IMR-90 (cell line): Measurements from ENCODE around the gene COL8A1. TPM values are rescaled to one million over a fixed set of nuclear protein-coding genes. Genes with fewer than 3 reads are reported as not detected.

Experiments
- ATAC-seq: fragments of 200-7000 bp; cut with Tn5 transposase; 2 replicates; pipeline ENCODE4 v1.9.1; 2020; ENCODE audit warnings: low read depth, mild to moderate bottlenecking, moderate library complexity
- BruUV-seq: library from RNA; stranded (reverse); fragments of 400-500 nt; replicated peaks from 2 replicates; lab custom pipeline; 2021; lab: Mats Ljungman, UMichigan
- CTCF ChIA-PET: fragments of 300-600 bp; formaldehyde crosslinking; extraction: SDS; loops from one replicate; lab custom pipeline; 2021; ENCODE audit warnings: antibody characterized with exemption; lab: Yijun Ruan, JAX
- POLR2A ChIA-PET: fragments of 300-600 bp; sonication (Branson Sonifier 250); formaldehyde crosslinking; loops from one replicate; lab custom pipeline; 2022; ENCODE audit warnings: antibody characterized with exemption; ENCODE audit not compliant: unreplicated experiment; lab: Charles Lee
- DNase-seq: peaks from one replicate; pipeline ENCODE4 v3.0.0; 2013
- H2AFZ ChIP-seq: replicated peaks from 2 replicates; pipeline ENCODE3; 2013; ENCODE audit warnings: low read length, mild to moderate bottlenecking; ENCODE audit not compliant: poor library complexity
- H2AK5ac ChIP-seq: 2 replicates; pipeline ENCODE4 v1.6.1; 2013; ENCODE audit warnings: low read depth, low read length, inconsistent platforms
- H2AK9ac ChIP-seq: replicated peaks from 2 replicates; pipeline ENCODE3; 2013; ENCODE audit warnings: mild to moderate bottlenecking, low read depth, low read length, moderate library complexity; ENCODE audit not compliant: poor library complexity
- H2BK120ac ChIP-seq: 2 replicates; pipeline ENCODE4 v1.6.1; 2013; ENCODE audit warnings: low read depth, low read length, inconsistent platforms
- H2BK15ac ChIP-seq: 3 replicates; pipeline ENCODE4 v1.6.1; 2013; ENCODE audit warnings: low read depth, low read length, inconsistent platforms
- H2BK20ac ChIP-seq: 2 replicates; pipeline ENCODE4 v1.6.1; 2013; ENCODE audit warnings: low read depth, mild to moderate bottlenecking, inconsistent platforms, low read length, moderate library complexity
- H2BK5ac ChIP-seq: 2 replicates; pipeline ENCODE4 v1.6.1; 2013; ENCODE audit warnings: mild to moderate bottlenecking, low read depth, low read length, inconsistent platforms; ENCODE audit not compliant: poor library complexity, severe bottlenecking
- H3K14ac ChIP-seq: replicated peaks from 2 replicates; pipeline ENCODE4 v1.6.1; 2013; ENCODE audit warnings: low read depth, low read length, inconsistent platforms
- H3K18ac ChIP-seq: 2 replicates; pipeline ENCODE4 v1.6.1; 2013; ENCODE audit warnings: low read depth, low read length, control low read depth
- H3K23ac ChIP-seq: 2 replicates; pipeline ENCODE4 v1.6.1; 2013; ENCODE audit warnings: low read depth, low read length, inconsistent platforms
- H3K27ac ChIP-seq: 2 replicates; pipeline ENCODE4 v1.5.1; 2013; ENCODE audit warnings: mild to moderate bottlenecking, control low read depth, low read length; ENCODE audit not compliant: insufficient read depth
- H3K27me3 ChIP-seq: 2 replicates; pipeline ENCODE4 v1.6.1; 2013; ENCODE audit warnings: low read length; ENCODE audit not compliant: control insufficient read depth, insufficient read depth
- H3K36me3 ChIP-seq: 2 replicates; pipeline ENCODE4 v1.6.1; 2013; ENCODE audit warnings: low read length, mixed read lengths; ENCODE audit not compliant: control insufficient read depth, insufficient read depth
- H3K4ac ChIP-seq: 2 replicates; pipeline ENCODE4 v1.6.1; 2013; ENCODE audit warnings: low read depth, low read length, inconsistent platforms
- H3K4me1 ChIP-seq: 2 replicates; pipeline ENCODE4 v1.6.1; 2013; ENCODE audit warnings: low read length, mixed read lengths; ENCODE audit not compliant: control insufficient read depth, insufficient read depth
- H3K4me2 ChIP-seq: 2 replicates; pipeline ENCODE4 v1.6.1; 2013; ENCODE audit warnings: low read depth, mild to moderate bottlenecking, control low read depth, low read length, moderate library complexity
- H3K4me3 ChIP-seq: 2 replicates; pipeline ENCODE4 v1.5.1; 2013; ENCODE audit warnings: low read depth, mild to moderate bottlenecking, control low read depth, low read length, moderate library complexity; ENCODE audit not compliant: insufficient read depth
- H3K56ac ChIP-seq: 2 replicates; pipeline ENCODE4 v1.6.1; 2013; ENCODE audit warnings: low read length, inconsistent platforms; ENCODE audit not compliant: insufficient read depth; ENCODE audit errors: extremely low read depth
- H3K79me1 ChIP-seq, 2 experiments: 2 replicates each; pipeline ENCODE4 v1.6.1; 2013; ENCODE audit warnings: low read length in 2 of 2, inconsistent platforms in 1 of 2, low read depth in 1 of 2
- H3K9ac ChIP-seq: 2 replicates; pipeline ENCODE4 v1.6.1; 2013; ENCODE audit warnings: low read depth, low read length, control low read depth
- H3K9me1 ChIP-seq: 2 replicates; pipeline ENCODE4 v1.6.1; 2013; ENCODE audit warnings: low read length, inconsistent platforms; ENCODE audit not compliant: insufficient read depth
- H3K9me3 ChIP-seq: 2 replicates; pipeline ENCODE4 v1.6.1; 2013; ENCODE audit warnings: low read length; ENCODE audit not compliant: control insufficient read depth, insufficient read depth
- H4K20me1 ChIP-seq: 2 replicates; pipeline ENCODE4 v1.6.1; 2013; ENCODE audit warnings: low read length, inconsistent platforms; ENCODE audit not compliant: insufficient read depth
- H4K5ac ChIP-seq: 2 replicates; pipeline ENCODE4 v1.6.1; 2013; ENCODE audit warnings: mild to moderate bottlenecking, low read depth, low read length, control low read depth
- H4K8ac ChIP-seq, 2 experiments: 2 replicates each; pipeline ENCODE4 v1.6.1; 2013; ENCODE audit warnings: low read depth in 2 of 2, low read length in 2 of 2, control low read depth in 1 of 2, inconsistent platforms in 1 of 2
- H4K91ac ChIP-seq: 2 replicates; pipeline ENCODE4 v1.6.1; 2013; ENCODE audit warnings: low read depth, low read length, inconsistent platforms; ENCODE audit not compliant: insufficient read depth
- CHD1 ChIP-seq: IDR thresholded peaks from 2 replicates; pipeline ENCODE4 v1.6.1; 2012; ENCODE audit warnings: low read depth, low read length, improper control_type of control experiment
- FOS ChIP-seq: fragments of 150-350 bp; IDR thresholded peaks from 2 replicates; pipeline ENCODE4 v1.6.1; 2016; ENCODE audit warnings: low read depth, low read length
- MAZ ChIP-seq: IDR thresholded peaks from 2 replicates; pipeline ENCODE4 v1.6.1; 2012; ENCODE audit warnings: low read depth, mild to moderate bottlenecking, low read length, improper control_type of control experiment, moderate library complexity, borderline replicate concordance
- MXI1 ChIP-seq: IDR thresholded peaks from 2 replicates; pipeline ENCODE4 v1.6.1; 2012; ENCODE audit warnings: low read depth, mild to moderate bottlenecking, low read length, moderate library complexity, borderline replicate concordance
- SMC3 ChIP-seq: fragments of 150-350 bp; IDR thresholded peaks from 2 replicates; pipeline ENCODE4 v1.6.1; 2016; ENCODE audit warnings: low read depth, mild to moderate bottlenecking, antibody characterized with exemption, low read length, moderate library complexity
- USF2 ChIP-seq: fragments of 150-350 bp; IDR thresholded peaks from 2 replicates; pipeline ENCODE4 v1.6.1; 2017; ENCODE audit warnings: mild to moderate bottlenecking, antibody characterized with exemption, low read length, low read depth
- WGBS, 2 experiments: methylation state at CpG; one replicate each; pipeline versions ENCODE4 v1.1.5 to v1.1.7; 2013; ENCODE audit warnings: missing lambda C conversion rate in 2 of 2; ENCODE audit not compliant: insufficient read length in 1 of 2; ENCODE audit errors: extremely low coverage in 2 of 2; 5-methylcytosine and 5-hydroxymethylcytosine counted together
- dilution Hi-C: fragments of 300-500 bp; cut with HindIII; formaldehyde crosslinking; loops from one replicate; pipeline ENCODE4 v1.14.3; 2018; ENCODE audit warnings: low sequenced_read_pairs; ENCODE audit not compliant: unreplicated experiment
- in situ Hi-C: fragments of 300-500 bp; cut with MboI; formaldehyde crosslinking; loops from 3 replicates; pipeline ENCODE4 v1.14.3; 2019; ENCODE audit warnings: low sequenced_read_pairs, inconsistent platforms, mixed read lengths
- intact Hi-C: fragments of 100-400 bp; cut with micrococcal nuclease; formaldehyde crosslinking; loops from 2 replicates; pipeline ENCODE4 v1.10.0; 2022
- polyA plus RNA-seq, 3 experiments: library from polyadenylated mRNA; depleted of rRNA; stranded (reverse); fragments of >200 nt; gene quantifications; 2 replicates each; pipeline ENCODE4 v1.2.3, GENCODE V29; 2012; ENCODE audit warnings: low replicate concordance in 1 of 3
- total RNA-seq: library from RNA; depleted of rRNA; stranded (reverse); fragments of >200 nt; gene quantifications from 2 replicates; pipeline ENCODE4 v1.2.3, GENCODE V29; 2012
- TF ChIP-seq, protein P1 (sequence below): fragments of 150-350 bp; IDR thresholded peaks from 2 replicates; pipeline ENCODE4 v1.6.1; 2016; ENCODE audit warnings: low read depth, mild to moderate bottlenecking, low read length, moderate library complexity, borderline replicate concordance

Gene COL8A1
- total and polyA plus RNA-seq, 2 of the 4 experiments (the other 2 are of a cell fraction): 119 to 151 TPM

DNA sequence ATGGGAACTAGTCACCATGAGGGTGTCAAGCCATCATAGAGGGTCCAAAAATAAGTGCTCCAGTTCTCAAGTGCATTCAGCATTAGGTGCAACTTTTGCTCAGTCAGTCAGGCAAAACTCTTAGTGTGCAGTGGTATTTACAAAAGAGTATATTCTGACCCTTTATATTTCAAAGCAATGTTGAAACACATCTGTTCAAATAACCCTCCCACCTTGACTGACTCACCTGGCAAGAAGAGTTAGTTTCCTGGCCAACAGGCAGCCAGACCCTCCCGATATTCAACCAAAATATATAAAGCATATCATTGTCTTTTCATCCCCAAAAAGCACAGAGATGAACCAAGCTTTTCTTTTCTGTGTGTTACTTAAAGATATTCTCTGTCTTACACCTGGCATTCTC, 7.6 kb upstream of the COL8A1 start:
- peaks cover 9% of the 10 kb centered on the region for H3K9me1 ChIP-seq
- no peak overlapping the region for H4K8ac ChIP-seq
- no peak overlapping the region for H4K91ac ChIP-seq
- in situ Hi-C loops: no loop called here
- no peaks in the 10 kb centered on the region for H3K27me3 ChIP-seq
- no peak overlapping the region for H2AK9ac ChIP-seq
- no peak overlapping the region for H2AFZ ChIP-seq
- DNase-seq (no peak), ATAC-seq (no peak)
- H3K56ac ChIP-seq: no peak overlapping the region
- H2AK5ac ChIP-seq: no peak overlapping the region
- POLR2A ChIA-PET: interaction anchor here (0.7 kb wide), 1 partner anchor 8 kb away, joined by 3 read pairs; the partner anchor contains the start of gene COL8A1
- H3K79me1 ChIP-seq: no peaks in the 10 kb centered on the region
- H4K5ac ChIP-seq: no peak overlapping the region
- no peak overlapping the region for H3K4ac ChIP-seq
- H2BK20ac ChIP-seq: no peak overlapping the region
- no peak overlapping the region for H3K14ac ChIP-seq
- no peak overlapping the region for H3K27ac ChIP-seq
- H3K4me3 ChIP-seq: no peak overlapping the region
- CTCF ChIA-PET: no interaction called here
- H2BK120ac ChIP-seq: no peak overlapping the region
- no TSS peak for BruUV-seq
- no peak overlapping the region for H3K9ac ChIP-seq
- TF ChIP-seq, protein P1, sequence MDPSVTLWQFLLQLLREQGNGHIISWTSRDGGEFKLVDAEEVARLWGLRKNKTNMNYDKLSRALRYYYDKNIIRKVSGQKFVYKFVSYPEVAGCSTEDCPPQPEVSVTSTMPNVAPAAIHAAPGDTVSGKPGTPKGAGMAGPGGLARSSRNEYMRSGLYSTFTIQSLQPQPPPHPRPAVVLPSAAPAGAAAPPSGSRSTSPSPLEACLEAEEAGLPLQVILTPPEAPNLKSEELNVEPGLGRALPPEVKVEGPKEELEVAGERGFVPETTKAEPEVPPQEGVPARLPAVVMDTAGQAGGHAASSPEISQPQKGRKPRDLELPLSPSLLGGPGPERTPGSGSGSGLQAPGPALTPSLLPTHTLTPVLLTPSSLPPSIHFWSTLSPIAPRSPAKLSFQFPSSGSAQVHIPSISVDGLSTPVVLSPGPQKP: no peak
- no peak for TF ChIP-seq SMC3
- TF ChIP-seq CHD1: no peak
- no peak for TF ChIP-seq MXI1
- TF ChIP-seq MAZ: no peak
- TF ChIP-seq USF2: no peak
- TF ChIP-seq FOS: no peak
- dilution Hi-C loops: no loop called here
- H3K36me3 ChIP-seq: no peaks in the 10 kb centered on the region
- intact Hi-C loops: no loop called here
- H3K9me3 ChIP-seq: no peaks in the 10 kb centered on the region
- no peak overlapping the region for H2BK15ac ChIP-seq
- H3K4me2 ChIP-seq: no peak overlapping the region
- no peaks in the 10 kb centered on the region for H4K20me1 ChIP-seq
- no peak overlapping the region for H2BK5ac ChIP-seq
- H3K4me1 ChIP-seq: peaks cover 14% of the 10 kb centered on the region
- H3K23ac ChIP-seq: no peak overlapping the region
- no CpG with 5 or more reads among the region's 1 CpG for WGBS, 2 experiments
- H3K18ac ChIP-seq: no peak overlapping the region
